HL-60 (cell line): ENCODE measurements around the gene ZFAND3.

Experiments used
- DNase-seq, 2 experiments: peaks; one replicate each; pipeline ENCODE4 v3.0.0-alpha.2; 2010 to 2020; ENCODE audit warnings: low read depth in 1 of 2, low spot score in 1 of 2
- H3K27ac ChIP-seq: fragments of 250-450 bp; sonication (Bioruptor Pico); replicated peaks from 2 replicates; pipeline ENCODE4 v1.5.1; 2020; ENCODE audit warnings: mild to moderate bottlenecking, moderate library complexity
- H3K27me3 ChIP-seq: fragments of 250-450 bp; sonication (Bioruptor Pico); 2 replicates; pipeline ENCODE4 v1.5.1; 2021; ENCODE audit warnings: mild to moderate bottlenecking, moderate library complexity; ENCODE audit not compliant: insufficient read depth, poor library complexity, severe bottlenecking
- H3K4me3 ChIP-seq: replicated peaks from 2 replicates; pipeline ENCODE4 v1.5.1; 2011; ENCODE audit warnings: mild to moderate bottlenecking, control low read depth, low read length; ENCODE audit not compliant: insufficient read depth
- CTCF ChIP-seq: IDR thresholded peaks from one replicate; pipeline ENCODE4 v1.5.1; 2011; ENCODE audit warnings: low read length, control low read depth, inconsistent platforms; ENCODE audit not compliant: insufficient read depth
- GABPA ChIP-seq: IDR thresholded peaks from 2 replicates; pipeline ENCODE4 v1.6.1; 2012; ENCODE audit warnings: low read depth
- POLR2AphosphoS5 ChIP-seq: IDR thresholded peaks from 2 replicates; pipeline ENCODE4 v1.6.1; 2012; ENCODE audit warnings: low read depth
- REST ChIP-seq: IDR thresholded peaks from 2 replicates; pipeline ENCODE4 v1.6.1; 2012; ENCODE audit warnings: low read depth; ENCODE audit not compliant: insufficient replicate concordance
- SPI1 ChIP-seq: IDR thresholded peaks from 2 replicates; pipeline ENCODE4 v1.6.1; 2012; ENCODE audit warnings: low read depth, mild to moderate bottlenecking, borderline replicate concordance

ZFAND3 gene

GRCh38 chr6:38164131-38164481 is 344.6 kb downstream of the ZFAND3 start:
- Histone ChIP-seq H3K4me3 (no peak overlapping the region), H3K27me3 (no peaks in the 10 kb centered on the region), H3K27ac (no peak overlapping the region)
- no peak for TF ChIP-seq REST
- no peak for TF ChIP-seq CTCF
- no peak for TF ChIP-seq SPI1
- TF ChIP-seq GABPA = no peak
- TF ChIP-seq POLR2AphosphoS5 = no peak
- no peak for DNase-seq

GRCh38 chr6:38164671-38165108 is 345.2 kb downstream of the ZFAND3 start:
- DNase-seq = no peak
- no peak overlapping the region for H3K27ac ChIP-seq
- no peaks in the 10 kb centered on the region for H3K27me3 ChIP-seq
- H3K4me3 ChIP-seq = no peak overlapping the region
- no peak for TF ChIP-seq SPI1
- no peak for TF ChIP-seq GABPA
- no peak for TF ChIP-seq POLR2AphosphoS5
- no peak for TF ChIP-seq CTCF
- no peak for TF ChIP-seq REST

- no peaks in the 10 kb centered on the region for H3K27me3 ChIP-seq
- DNase-seq = no peak
- no peak for TF ChIP-seq REST
- no peak for TF ChIP-seq GABPA
- no peak for TF ChIP-seq SPI1
- no peak for TF ChIP-seq CTCF
- H3K27ac ChIP-seq = no peak overlapping the region
- no peak overlapping the region for H3K4me3 ChIP-seq
These were observed 347.1 kb downstream of the ZFAND3 start for GRCh38 chr6:38166411-38167240.
